Activated CD4-positive, alpha-beta memory T cell treated with anti-CD3 and anti-CD28 coated beads for 36 hours (primary cell): ENCODE measurements around the gene RNU1-1. TPM values are rescaled to one million over a fixed set of nuclear protein-coding genes. Genes with fewer than 3 reads are reported as not detected.
"Not testable (repeated sequence)": the region's sequence is repeated elsewhere in the genome, so short reads cannot be mapped to it uniquely, and the experiment has no call there.

Experiments
- CTCF ChIA-PET: fragments of 350-600 bp; sonication (Branson Sonifier 250); formaldehyde crosslinking; loops from one replicate; lab custom pipeline; 2021; ENCODE audit warnings: antibody characterized with exemption, inconsistent platforms; lab: Charles Lee
- POLR2A ChIA-PET: fragments of 350-600 bp; sonication (Branson Sonifier 250); formaldehyde crosslinking; loops from one replicate; lab custom pipeline; 2021; ENCODE audit warnings: antibody characterized with exemption; lab: Charles Lee
- DNase-seq: peaks from one replicate; pipeline ENCODE4 v3.0.0-alpha.2; 2020
- H3K27ac Mint-ChIP-seq: one replicate; pipeline ENCODE4 v1.8.0; 2021; ENCODE audit warnings: mixed read lengths
- H3K27me3 Mint-ChIP-seq: one replicate; pipeline ENCODE4 v1.8.0; 2021; ENCODE audit warnings: mixed read lengths
- H3K36me3 Mint-ChIP-seq: one replicate; pipeline ENCODE4 v1.8.0; 2021; ENCODE audit warnings: mixed read lengths
- H3K4me1 Mint-ChIP-seq: one replicate; pipeline ENCODE4 v1.8.0; 2021; ENCODE audit warnings: low read depth, mixed read lengths
- H3K4me3 Mint-ChIP-seq: one replicate; pipeline ENCODE4 v1.8.0; 2021; ENCODE audit warnings: mild to moderate bottlenecking, mixed read lengths
- H3K9me3 Mint-ChIP-seq: one replicate; pipeline ENCODE4 v1.8.0; 2021; ENCODE audit warnings: mixed read lengths
- intact Hi-C: fragments of 100-400 bp; cut with micrococcal nuclease; formaldehyde crosslinking; loops from one replicate; pipeline ENCODE4 v1.15.1; 2023
- total RNA-seq, 2 experiments: library from RNA; stranded (reverse); gene quantifications; one replicate each; pipeline ENCODE4 v1.2.3, GENCODE V29; 2021

The RNU1-1 gene
- total RNA-seq, 2 experiments from 2014 or later: 1,390 to 1,409 TPM

GRCh38 chr1:16500466-16500865, 13.6 kb downstream of the RNU1-1 start:
- POLR2A ChIA-PET, DNase-seq, H3K4me3 Mint-ChIP-seq, H3K27me3 Mint-ChIP-seq, H3K36me3 Mint-ChIP-seq, H3K27ac Mint-ChIP-seq, H3K9me3 Mint-ChIP-seq, CTCF ChIA-PET, intact Hi-C loops: not testable (repeated sequence)
- peaks cover 19% of the 10 kb centered on the region for H3K4me1 Mint-ChIP-seq

DNA sequence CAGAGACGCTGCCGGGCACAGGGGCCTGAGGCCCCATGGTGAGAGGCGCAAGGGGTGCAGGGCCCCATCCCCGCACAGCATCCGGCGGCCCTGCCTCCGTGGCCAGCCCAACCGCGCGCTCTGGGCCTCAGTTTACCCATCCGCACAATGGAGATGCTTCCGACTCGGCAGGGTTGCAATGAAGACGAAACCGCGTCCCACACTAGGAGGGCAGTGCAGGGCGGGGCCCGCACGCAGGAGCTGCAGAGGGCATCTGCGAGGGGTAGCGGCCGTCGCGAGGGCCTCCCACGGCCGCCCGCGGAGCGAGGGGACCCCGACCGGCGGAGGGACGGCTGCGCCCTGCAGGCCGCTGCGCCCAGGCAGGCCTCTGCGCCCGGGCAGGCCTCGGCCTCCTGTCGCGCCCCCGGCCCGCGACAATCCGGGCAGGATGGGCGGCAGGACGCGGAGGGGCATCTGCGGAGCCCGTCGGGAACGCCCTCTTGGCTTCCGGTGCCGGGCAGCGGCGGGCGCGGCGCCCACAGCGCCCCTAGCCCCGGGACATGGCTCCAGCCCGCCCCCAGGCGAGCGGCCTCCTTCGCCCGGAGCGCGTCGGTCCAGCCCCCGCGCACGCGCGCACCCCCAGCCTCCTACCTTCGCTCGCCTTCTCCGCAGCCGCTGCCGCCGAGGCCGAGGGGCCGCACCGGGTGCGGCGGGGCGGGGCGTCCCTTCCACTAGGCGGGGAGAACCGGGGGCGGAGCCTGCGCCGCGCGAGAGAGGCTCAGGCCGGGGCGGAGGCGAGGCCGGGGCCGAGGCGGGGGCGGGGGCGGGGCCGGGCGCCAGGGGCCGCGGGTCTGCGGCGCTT, 15.3 kb downstream of the RNU1-1 start:
- H3K27me3 Mint-ChIP-seq: no peaks in the 10 kb centered on the region
- no peak overlapping the region for H3K27ac Mint-ChIP-seq
- ChIA-PET POLR2A (interaction anchor here (0.6 kb wide), 1 partner anchor 218 kb away, joined by 3 read pairs; no protein-coding TSS in a partner anchor), CTCF (no interaction called here)
- H3K9me3 Mint-ChIP-seq: no peaks in the 10 kb centered on the region
- H3K36me3 Mint-ChIP-seq: no peaks in the 10 kb centered on the region
- H3K4me3 Mint-ChIP-seq: peak overlapping the region; percentile 78
- peak; percentile 89 for DNase-seq
- H3K4me1 Mint-ChIP-seq: peaks cover 19% of the 10 kb centered on the region
- intact Hi-C loops: loop anchor here (5.0 to 10.0 kb wide), 2 partner anchors 56 to 134 kb away; partner anchors contain the start of genes NECAP2 and SZRD1

DNA sequence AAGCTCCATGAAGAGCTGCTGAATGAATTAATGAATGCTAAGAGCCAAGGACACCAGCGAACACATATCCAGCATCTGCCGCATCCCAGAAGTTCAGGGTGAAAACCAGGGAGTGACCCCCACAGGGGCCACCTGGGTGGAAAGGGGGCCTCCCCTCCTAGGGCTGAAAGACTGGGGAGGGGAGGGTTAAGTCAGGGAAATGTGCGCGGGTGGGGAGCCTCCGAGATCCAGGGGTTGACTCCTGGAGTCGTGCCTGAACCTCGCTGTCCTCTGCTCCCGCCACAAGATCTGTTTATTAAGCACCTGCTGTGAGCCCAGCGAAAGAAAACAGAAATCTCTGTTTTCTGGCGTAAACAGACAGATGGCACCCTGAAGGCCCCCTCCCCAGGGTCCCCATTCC, 16.0 kb downstream of the RNU1-1 start:
- not testable (repeated sequence) for H3K9me3 Mint-ChIP-seq, DNase-seq, H3K36me3 Mint-ChIP-seq, H3K27ac Mint-ChIP-seq, H3K27me3 Mint-ChIP-seq
- CTCF ChIA-PET: interaction anchor here (1.2 kb wide), 1 partner anchor 94 kb away, joined by 3 read pairs; no protein-coding TSS in a partner anchor
- peaks cover 21% of the 10 kb centered on the region for H3K4me1 Mint-ChIP-seq
- POLR2A ChIA-PET: interaction anchor here (0.6 kb wide), 1 partner anchor 219 kb away, joined by 3 read pairs; no protein-coding TSS in a partner anchor
- intact Hi-C loops: loop anchor here (5.0 to 10.0 kb wide), 2 partner anchors 56 to 133 kb away; partner anchors contain the start of genes NECAP2 and SZRD1
- H3K4me3 Mint-ChIP-seq: peak overlapping the region; percentile 78

DNA sequence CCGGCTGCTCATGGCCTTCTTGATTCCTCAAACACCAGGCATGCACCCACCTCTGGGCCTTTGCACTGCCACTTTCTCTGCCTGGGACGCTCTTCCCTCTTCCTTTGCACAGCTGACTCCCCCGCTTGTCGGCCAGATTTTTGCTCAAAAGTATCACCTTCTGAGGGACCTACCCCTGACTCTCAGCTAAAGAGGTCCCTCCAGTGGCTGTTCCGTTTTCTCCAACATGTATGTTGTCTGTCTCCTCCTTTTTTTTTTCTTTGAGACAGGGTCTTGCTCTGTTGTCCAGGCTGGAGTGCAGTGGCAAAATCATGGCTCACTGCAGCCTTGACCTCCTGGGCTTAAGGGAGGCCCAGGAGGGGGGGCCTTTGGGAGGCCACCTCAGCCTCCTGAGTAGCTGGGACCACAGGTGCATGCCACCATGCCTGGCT, 16.6 kb downstream of the RNU1-1 start:
- H3K27me3 Mint-ChIP-seq, POLR2A ChIA-PET, H3K36me3 Mint-ChIP-seq, H3K27ac Mint-ChIP-seq, H3K9me3 Mint-ChIP-seq: not testable (repeated sequence)
- CTCF ChIA-PET: interaction anchor here (1.2 kb wide), 1 partner anchor 93 kb away, joined by 3 read pairs; no protein-coding TSS in a partner anchor
- Mint-ChIP-seq H3K4me1 (peaks cover 24% of the 10 kb centered on the region), H3K4me3 (peak overlapping the region; percentile 78)
- DNase-seq: peak; percentile 24
- intact Hi-C loops: loop anchor here (5.0 to 10.0 kb wide), 2 partner anchors 55 to 133 kb away; partner anchors contain the start of genes NECAP2 and SZRD1

GRCh38 chr1:16493731-16494130, 20.4 kb downstream of the RNU1-1 start:
- H3K27me3 Mint-ChIP-seq, H3K9me3 Mint-ChIP-seq, H3K4me3 Mint-ChIP-seq, H3K27ac Mint-ChIP-seq, POLR2A ChIA-PET, DNase-seq, H3K36me3 Mint-ChIP-seq, CTCF ChIA-PET: not testable (repeated sequence)
- peaks cover 21% of the 10 kb centered on the region for H3K4me1 Mint-ChIP-seq
- intact Hi-C loops: loop anchor here (10.0 kb wide), 1 partner anchor 129 kb away; the partner anchor contains the start of gene SZRD1

GRCh38 chr1:16492937-16493336, 21.1 kb downstream of the RNU1-1 start:
- H3K27me3 Mint-ChIP-seq, H3K36me3 Mint-ChIP-seq, H3K4me3 Mint-ChIP-seq, CTCF ChIA-PET, H3K9me3 Mint-ChIP-seq, POLR2A ChIA-PET: not testable (repeated sequence)
- H3K4me1 Mint-ChIP-seq: peaks cover 17% of the 10 kb centered on the region
- H3K27ac Mint-ChIP-seq: peak overlapping the region; percentile 10
- peak; percentile 71 for DNase-seq
- intact Hi-C loops: loop anchor here (10.0 kb wide), 1 partner anchor 128 kb away; the partner anchor contains the start of gene SZRD1

DNA sequence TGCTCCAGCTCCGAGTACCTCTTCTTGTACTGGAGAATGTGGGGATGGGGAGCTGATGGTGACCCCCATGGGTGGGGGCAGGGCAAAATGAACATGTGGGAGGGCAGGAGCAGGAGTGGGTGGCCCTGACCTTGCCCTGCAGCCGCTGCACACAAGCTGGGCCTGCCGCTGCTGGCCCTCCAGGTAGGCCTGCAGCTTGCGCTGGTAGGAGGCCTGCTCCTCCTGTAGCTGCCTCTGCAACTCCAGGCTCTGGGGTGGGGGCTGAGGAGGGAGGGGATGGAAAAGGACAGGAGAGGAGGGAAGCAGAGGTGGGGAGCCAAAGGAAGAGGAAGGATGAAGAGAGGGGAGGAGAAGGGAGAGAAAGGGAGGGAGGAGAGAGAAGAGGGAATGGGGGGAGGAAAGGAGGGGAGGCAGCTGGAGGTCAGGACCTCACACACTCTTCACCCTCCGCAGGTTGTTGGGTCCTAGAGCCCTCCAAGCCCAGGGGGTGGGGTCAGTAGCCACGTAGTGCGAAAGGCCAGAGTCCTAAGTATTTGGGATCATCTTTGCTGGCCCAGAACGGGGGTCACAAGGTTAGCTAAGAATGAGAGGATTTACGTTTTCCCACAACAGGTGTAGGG, 22.9 kb downstream of the RNU1-1 start:
- Mint-ChIP-seq H3K4me1 (peaks cover 6% of the 10 kb centered on the region), H3K27ac (no peak overlapping the region), H3K4me3 (no peak overlapping the region), H3K27me3 (no peaks in the 10 kb centered on the region), H3K36me3 (no peaks in the 10 kb centered on the region), H3K9me3 (no peaks in the 10 kb centered on the region)
- no peak for DNase-seq
- intact Hi-C loops: loop anchor here (10.0 kb wide), 1 partner anchor 126 kb away; the partner anchor contains the start of gene SZRD1
- CTCF ChIA-PET: no interaction called here
- POLR2A ChIA-PET: no interaction called here

- H3K27me3 Mint-ChIP-seq, H3K27ac Mint-ChIP-seq, POLR2A ChIA-PET, H3K9me3 Mint-ChIP-seq, CTCF ChIA-PET, H3K36me3 Mint-ChIP-seq, H3K4me1 Mint-ChIP-seq, intact Hi-C loops, DNase-seq, H3K4me3 Mint-ChIP-seq: not testable (repeated sequence)
Observed at GRCh38 chr1:16489195-16489880, 24.7 kb downstream of the RNU1-1 start.

DNA sequence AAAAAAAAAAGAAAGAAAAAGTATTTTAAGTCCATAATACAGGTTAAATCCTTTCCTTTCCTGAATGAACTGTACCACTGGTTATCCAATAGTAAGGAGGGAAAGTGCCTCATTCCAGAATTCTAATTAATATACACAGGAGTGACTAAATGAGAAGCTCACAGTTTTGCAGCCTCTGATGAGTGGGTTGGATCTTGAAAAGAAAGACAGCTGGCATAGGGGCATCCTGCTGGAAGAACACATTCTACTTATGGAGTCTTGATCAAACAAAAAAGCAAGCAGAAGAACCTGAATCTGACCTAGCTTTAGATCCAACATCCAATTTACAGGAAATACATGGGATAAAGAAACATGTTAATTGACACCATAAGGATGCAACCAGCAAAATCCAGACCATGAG, 27.1 kb downstream of the RNU1-1 start:
- DNase-seq, intact Hi-C loops, H3K27me3 Mint-ChIP-seq, H3K36me3 Mint-ChIP-seq, CTCF ChIA-PET, H3K4me3 Mint-ChIP-seq, POLR2A ChIA-PET, H3K4me1 Mint-ChIP-seq, H3K27ac Mint-ChIP-seq, H3K9me3 Mint-ChIP-seq: not testable (repeated sequence)

DNA sequence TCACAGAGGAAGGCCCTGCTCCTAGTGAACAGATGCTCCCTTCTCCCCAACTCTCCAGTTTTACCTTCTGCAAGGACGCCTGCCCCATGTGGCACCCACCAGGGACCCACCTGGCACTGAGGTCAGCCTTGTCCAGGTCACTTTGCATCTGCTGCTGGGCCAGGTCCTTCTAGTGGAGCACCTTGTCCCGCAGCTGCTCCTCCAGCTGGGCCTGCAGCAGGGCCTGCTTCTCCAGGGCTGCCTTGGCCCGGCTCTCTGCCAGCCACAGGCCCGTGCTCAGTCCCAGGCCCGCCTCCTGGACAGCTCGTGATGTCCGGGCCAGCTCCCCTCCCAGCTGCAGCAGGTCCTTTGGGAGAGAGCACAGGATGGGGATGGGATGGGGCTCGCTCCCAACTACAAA, 27.8 kb downstream of the RNU1-1 start:
- H3K36me3 Mint-ChIP-seq, POLR2A ChIA-PET, H3K4me1 Mint-ChIP-seq, H3K4me3 Mint-ChIP-seq, intact Hi-C loops, CTCF ChIA-PET, DNase-seq, H3K27ac Mint-ChIP-seq, H3K9me3 Mint-ChIP-seq, H3K27me3 Mint-ChIP-seq: not testable (repeated sequence)

GRCh38 chr1:16484931-16485330, 29.2 kb downstream of the RNU1-1 start:
- Mint-ChIP-seq H3K9me3 (no peaks in the 10 kb centered on the region), H3K4me1 (no peaks in the 10 kb centered on the region), H3K27me3 (no peaks in the 10 kb centered on the region), H3K27ac (no peak overlapping the region), H3K4me3 (no peak overlapping the region), H3K36me3 (peaks cover 10% of the 10 kb centered on the region)
- DNase-seq: no peak
- ChIA-PET POLR2A (no interaction called here), CTCF (no interaction called here)
- intact Hi-C loops: no loop called here

- ChIA-PET CTCF (no interaction called here), POLR2A (no interaction called here)
- peaks cover 10% of the 10 kb centered on the region for H3K36me3 Mint-ChIP-seq
- no peak overlapping the region for H3K4me3 Mint-ChIP-seq
- no peaks in the 10 kb centered on the region for H3K4me1 Mint-ChIP-seq
- intact Hi-C loops: no loop called here
- no peak overlapping the region for H3K27ac Mint-ChIP-seq
- no peaks in the 10 kb centered on the region for H3K27me3 Mint-ChIP-seq
- DNase-seq: no peak
- no peaks in the 10 kb centered on the region for H3K9me3 Mint-ChIP-seq
Observed at GRCh38 chr1:16484501-16484835, 29.6 kb downstream of the RNU1-1 start.
